Stomach (tissue), 9 donors: ENCODE measurements around the gene ZCCHC9. TPM values are rescaled to one million over a fixed set of nuclear protein-coding genes. Genes with fewer than 3 reads are reported as not detected.
"Not testable (repeated sequence)": the region's sequence is repeated elsewhere in the genome, so short reads cannot be mapped to it uniquely, and the experiment has no call there.

Source experiments
- DNase-seq, 2 donors: peaks; one replicate each; pipeline versions ENCODE4 v3.0.0 to v3.0.0-alpha.2; 2013 to 2019
- H3K27ac ChIP-seq, 5 donors: fragments of 200-600 bp in 4 of 5; sonication (generic) in 4 of 5; one replicate each; pipeline ENCODE4 v1.5.1; 2013 to 2019; ENCODE audit warnings: mild to moderate bottlenecking in 1 of 5, moderate library complexity in 1 of 5
- H3K27me3 ChIP-seq, 3 donors: fragments of 200-600 bp; sonication (generic); one replicate each; pipeline ENCODE4 v1.5.1; 2017 to 2019; ENCODE audit warnings: mixed run types in 1 of 3
- H3K36me3 ChIP-seq, 4 donors: fragments of 200-600 bp; sonication (generic); 1 replicate in 3 of 4; 2 replicates in 1 of 4; pipeline ENCODE4 v1.5.1; 2016 to 2019
- H3K4me1 ChIP-seq, 4 donors: fragments of 200-600 bp; sonication (generic); one replicate each; pipeline ENCODE4 v1.5.1; 2016 to 2019
- H3K4me3 ChIP-seq, 4 donors: fragments of 200-600 bp; sonication (generic) in 3 of 4; one replicate each; pipeline ENCODE4 v1.5.1; 2016 to 2019; ENCODE audit warnings: mild to moderate bottlenecking in 1 of 4
- H3K9me3 ChIP-seq, 4 donors: fragments of 200-600 bp; sonication (generic); one replicate each; pipeline ENCODE4 v1.5.1; 2016 to 2019
- EP300 ChIP-seq: sonication (generic); formaldehyde crosslinking; IDR thresholded peaks from one replicate; pipeline ENCODE4 v1.6.1; 2017; ENCODE audit warnings: antibody characterized with exemption
- POLR2A ChIP-seq, 4 donors: fragments of 450-650 bp; IDR thresholded peaks; one replicate each; pipeline ENCODE4 v1.6.1; 2016; ENCODE audit warnings: antibody characterized with exemption in 4 of 4, control low read depth in 2 of 4, mild to moderate bottlenecking in 1 of 4, moderate library complexity in 1 of 4
- POLR2AphosphoS5 ChIP-seq, 3 donors: sonication (generic); formaldehyde crosslinking; IDR thresholded peaks; one replicate each; pipeline ENCODE4 v1.6.1; 2016; ENCODE audit warnings: antibody characterized with exemption in 3 of 3
- WGBS, 5 donors: extraction: QIAGEN DNeasy Blood & Tissue Kit in 3 of 5; methylation state at CpG; one replicate each; pipeline versions ENCODE4 v1.1.5 to v1.1.7; 2013 to 2018; 5-methylcytosine and 5-hydroxymethylcytosine counted together
- intact Hi-C: fragments of 100-400 bp; cut with DNase I; formaldehyde crosslinking; loops from one replicate; pipeline ENCODE4 v1.15.1; 2023; ENCODE audit warnings: low total_unique reads
- polyA plus RNA-seq, 3 donors: library from polyadenylated mRNA; stranded (reverse); fragments of 200-250 nt; gene quantifications; one replicate each; pipeline ENCODE4 v1.2.3, GENCODE V29; 2013
- total RNA-seq, 5 donors: library from RNA; depleted of rRNA; stranded (reverse); fragments of >200 nt; gene quantifications; one replicate each; pipeline versions ENCODE4 v1.1.0 to v1.2.3, GENCODE V29; 2014 to 2016
- TF ChIP-seq, protein P1 (sequence below), 7 experiments: fragments of 450-650 bp in 4 of 7; fragments of 200-600 bp in 3 of 7; sonication (generic) in 3 of 7; IDR thresholded peaks; one replicate each; pipeline ENCODE4 v1.5.1; 2016 to 2019; ENCODE audit warnings: antibody characterized with exemption in 7 of 7, control low read depth in 2 of 7, mild to moderate bottlenecking in 1 of 7
- donor health status: healthy with polysubstance abuse.
- donor health status: Bipolar disorder and iron deficiency.
- donor health status: healthy.

ZCCHC9 gene
- total and polyA plus RNA-seq, 8 donors = 20.5 to 55.4 (median 29.8) TPM

DNA sequence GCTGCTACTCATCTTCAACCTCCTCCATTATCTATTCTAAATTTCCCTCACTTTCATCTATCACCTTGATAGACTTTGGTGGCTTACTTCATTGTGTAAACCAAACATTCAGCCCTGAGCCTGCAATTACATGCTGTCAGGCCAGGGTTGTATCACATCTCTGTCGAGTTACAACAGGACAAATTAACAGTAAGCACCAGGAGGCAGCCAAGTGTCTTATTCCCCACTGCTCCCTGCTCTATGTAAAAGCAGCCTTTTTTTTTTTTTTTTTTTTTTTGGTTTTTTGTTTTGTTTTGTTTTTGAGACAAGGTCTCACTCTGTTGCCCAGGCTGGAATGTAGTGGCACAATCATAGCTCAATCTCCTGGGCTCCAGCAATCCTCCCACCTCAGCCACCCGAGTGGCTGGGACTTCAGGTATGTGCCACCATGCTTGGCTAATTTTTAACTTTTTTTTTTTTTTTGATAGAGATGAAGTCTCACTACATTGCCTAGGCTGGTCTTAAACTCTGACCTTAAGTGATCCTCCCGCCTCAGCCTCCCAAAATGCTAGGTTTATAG lies 15.2 kb upstream of the ZCCHC9 start:
- Histone ChIP-seq H3K4me3 (no peak overlapping the region), H3K27ac (no peak overlapping the region), H3K36me3 (peaks cover 0 to 4% (median 0%) of the 10 kb centered on the region in 4 donors), H3K27me3 (no peaks in the 10 kb centered on the region), H3K4me1 (peaks cover 0 to 6% (median 0%) of the 10 kb centered on the region in 4 donors), H3K9me3 (no peaks in the 10 kb centered on the region)
- WGBS, 5 donors = 55 to 80% (median 74%) methylated on average over 3 of the region's 3 CpGs
- intact Hi-C loops = no loop called here
- no peak for DNase-seq
- no peak for TF ChIP-seq POLR2AphosphoS5 (IDR thresholded peaks at IDR 0.05)

DNA sequence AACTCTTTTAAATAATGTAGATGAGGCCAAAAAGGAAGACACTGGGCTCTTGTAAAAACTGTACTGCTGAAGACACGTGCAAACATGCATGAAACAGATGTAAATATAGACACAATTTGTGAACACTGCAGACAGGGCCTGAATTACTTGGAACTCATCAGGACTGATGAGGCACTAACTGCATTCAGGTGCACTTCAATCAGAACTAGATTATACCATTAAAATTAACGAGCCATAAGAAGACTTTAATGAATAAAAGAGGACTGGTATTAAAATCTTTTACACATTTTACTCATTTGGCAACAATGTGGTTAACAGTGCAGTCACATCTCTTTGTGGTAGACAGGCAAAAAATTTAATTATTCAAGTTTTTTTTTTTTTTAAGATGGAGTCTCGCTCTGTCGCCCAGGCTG lies 13.4 kb upstream of the ZCCHC9 start:
- H3K27ac ChIP-seq = no peak overlapping the region
- H3K36me3 ChIP-seq = peaks cover 0 to 8% (median 2%) of the 10 kb centered on the region in 4 donors
- H3K4me3 ChIP-seq = no peak overlapping the region
- TF ChIP-seq POLR2AphosphoS5 (IDR thresholded peaks at IDR 0.05) (no peak), EP300 (no peak), POLR2A (IDR thresholded peaks at IDR 0.05) (no peak)
- TF ChIP-seq, protein P1, sequence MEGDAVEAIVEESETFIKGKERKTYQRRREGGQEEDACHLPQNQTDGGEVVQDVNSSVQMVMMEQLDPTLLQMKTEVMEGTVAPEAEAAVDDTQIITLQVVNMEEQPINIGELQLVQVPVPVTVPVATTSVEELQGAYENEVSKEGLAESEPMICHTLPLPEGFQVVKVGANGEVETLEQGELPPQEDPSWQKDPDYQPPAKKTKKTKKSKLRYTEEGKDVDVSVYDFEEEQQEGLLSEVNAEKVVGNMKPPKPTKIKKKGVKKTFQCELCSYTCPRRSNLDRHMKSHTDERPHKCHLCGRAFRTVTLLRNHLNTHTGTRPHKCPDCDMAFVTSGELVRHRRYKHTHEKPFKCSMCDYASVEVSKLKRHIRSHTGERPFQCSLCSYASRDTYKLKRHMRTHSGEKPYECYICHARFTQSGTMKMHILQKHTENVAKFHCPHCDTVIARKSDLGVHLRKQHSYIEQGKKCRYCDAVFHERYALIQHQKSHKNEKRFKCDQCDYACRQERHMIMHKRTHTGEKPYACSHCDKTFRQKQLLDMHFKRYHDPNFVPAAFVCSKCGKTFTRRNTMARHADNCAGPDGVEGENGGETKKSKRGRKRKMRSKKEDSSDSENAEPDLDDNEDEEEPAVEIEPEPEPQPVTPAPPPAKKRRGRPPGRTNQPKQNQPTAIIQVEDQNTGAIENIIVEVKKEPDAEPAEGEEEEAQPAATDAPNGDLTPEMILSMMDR (IDR thresholded peaks at IDR 0.05) = no peak
- intact Hi-C loops = no loop called here
- WGBS, 5 donors = 79 to 90% (median 85%) methylated on average over 4 of the region's 4 CpGs
- no peak for DNase-seq
- peaks cover 0 to 6% (median 0%) of the 10 kb centered on the region in 4 donors for H3K4me1 ChIP-seq
- H3K27me3 ChIP-seq = no peaks in the 10 kb centered on the region
- peaks cover 0 to 16% (median 9%) of the 10 kb centered on the region in 4 donors for H3K9me3 ChIP-seq

DNA sequence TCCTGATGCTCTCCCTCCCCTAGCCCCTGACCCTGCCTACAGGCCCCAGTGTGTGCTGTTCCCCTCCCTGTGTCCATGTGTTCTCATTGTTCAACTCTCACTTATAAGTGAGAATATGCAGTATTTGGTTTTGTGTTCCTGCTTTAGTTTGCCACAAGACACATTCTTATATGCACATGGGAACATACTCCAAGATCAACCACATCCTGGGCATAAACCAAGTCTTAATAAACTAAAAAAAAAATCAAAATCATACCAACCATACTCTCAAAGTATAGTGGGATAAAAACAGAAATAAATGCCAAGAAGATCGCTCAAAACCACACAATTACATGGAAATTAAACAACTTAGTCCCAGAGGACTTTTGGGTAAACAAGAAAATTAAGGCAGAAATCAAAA lies 11.2 kb upstream of the ZCCHC9 start:
- Histone ChIP-seq H3K4me1 (peaks cover 0 to 6% (median 0%) of the 10 kb centered on the region in 4 donors), H3K36me3 (peaks cover 0 to 8% (median 2%) of the 10 kb centered on the region in 4 donors), H3K4me3 (no peak overlapping the region), H3K9me3 (peaks cover 0 to 16% (median 9%) of the 10 kb centered on the region in 4 donors), H3K27ac (no peak overlapping the region), H3K27me3 (no peaks in the 10 kb centered on the region)
- TF ChIP-seq EP300 = no peak
- no peak for TF ChIP-seq POLR2A (IDR thresholded peaks at IDR 0.05)
- TF ChIP-seq POLR2AphosphoS5 (IDR thresholded peaks at IDR 0.05) = no peak
- TF ChIP-seq, protein P1 (IDR thresholded peaks at IDR 0.05) = no peak
- DNase-seq = no peak
- intact Hi-C loops = no loop called here
- WGBS, 5 donors = 74 to 100% (median 96%) methylated on average over 1 of the region's 1 CpG

DNA sequence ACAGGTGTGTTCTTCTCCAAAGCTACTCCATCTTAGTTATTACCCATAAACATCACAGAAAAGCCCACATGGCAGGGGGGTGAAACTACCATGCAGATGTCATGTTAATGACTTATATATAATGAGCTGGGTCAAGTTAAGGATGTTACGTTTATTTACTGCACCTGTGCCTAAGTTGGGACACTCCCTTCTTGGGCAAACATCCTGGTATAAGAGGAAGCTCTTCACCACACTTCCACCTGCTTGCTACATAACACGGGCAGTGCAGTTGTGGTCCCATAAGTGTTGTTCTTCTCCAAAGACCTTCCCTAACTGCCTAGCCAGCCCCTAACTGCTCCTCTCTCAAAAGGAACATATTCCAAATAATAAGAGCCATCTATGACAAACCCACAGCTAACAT lies 9.3 kb upstream of the ZCCHC9 start:
- intact Hi-C loops = no loop called here

DNA sequence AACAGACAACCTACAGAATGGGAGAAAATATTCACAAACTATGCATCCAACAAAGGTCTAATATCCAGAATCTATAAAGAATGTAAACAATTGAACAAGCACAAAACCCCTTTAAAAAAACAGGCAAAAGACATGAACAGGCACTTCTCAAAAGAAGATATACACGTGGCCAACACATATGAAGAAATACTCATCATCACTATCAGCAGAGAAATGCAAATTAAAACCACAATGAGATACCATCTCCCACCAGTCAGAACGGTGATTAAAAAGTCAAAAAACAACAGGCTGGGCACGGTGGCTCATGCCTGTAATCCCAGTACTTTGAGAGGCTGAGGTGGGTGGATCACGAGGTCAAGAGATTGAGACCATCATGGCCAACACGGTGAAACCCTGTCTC lies 7.4 kb upstream of the ZCCHC9 start:
- H3K4me3 ChIP-seq, DNase-seq, intact Hi-C loops, H3K27me3 ChIP-seq, H3K27ac ChIP-seq, H3K36me3 ChIP-seq: not testable (repeated sequence)
- peaks cover 0 to 23% (median 10%) of the 10 kb centered on the region in 4 donors for H3K4me1 ChIP-seq
- peaks cover 0 to 16% (median 9%) of the 10 kb centered on the region in 4 donors for H3K9me3 ChIP-seq
- 86 to 92% (median 88%) methylated on average over 5 of the region's 5 CpGs for WGBS, 5 donors

More for the DNA sequence above, 9.3 kb upstream of the ZCCHC9 start:
- TF ChIP-seq POLR2AphosphoS5 (IDR thresholded peaks at IDR 0.05) (no peak), POLR2A (IDR thresholded peaks at IDR 0.05) (no peak), EP300 (no peak)
- TF ChIP-seq, protein P1 (IDR thresholded peaks at IDR 0.05) = no peak
- Histone ChIP-seq H3K4me1 (peaks cover 0 to 4% (median 2%) of the 10 kb centered on the region in 4 donors), H3K27ac (no peak overlapping the region), H3K36me3 (peaks cover 0 to 8% (median 0%) of the 10 kb centered on the region in 4 donors), H3K9me3 (peaks cover 0 to 16% (median 9%) of the 10 kb centered on the region in 4 donors), H3K4me3 (no peak overlapping the region), H3K27me3 (no peaks in the 10 kb centered on the region)
- DNase-seq = no peak
- 74 to 87% (median 83%) methylated on average over 2 of the region's 2 CpGs for WGBS, 5 donors
